Measurements from ENCODE around the gene CD300LG.
"Not testable (repeated sequence)": the region's sequence is repeated elsewhere in the genome, so short reads cannot be mapped to it uniquely, and the experiment has no call there.

CD300LG gene

DNA sequence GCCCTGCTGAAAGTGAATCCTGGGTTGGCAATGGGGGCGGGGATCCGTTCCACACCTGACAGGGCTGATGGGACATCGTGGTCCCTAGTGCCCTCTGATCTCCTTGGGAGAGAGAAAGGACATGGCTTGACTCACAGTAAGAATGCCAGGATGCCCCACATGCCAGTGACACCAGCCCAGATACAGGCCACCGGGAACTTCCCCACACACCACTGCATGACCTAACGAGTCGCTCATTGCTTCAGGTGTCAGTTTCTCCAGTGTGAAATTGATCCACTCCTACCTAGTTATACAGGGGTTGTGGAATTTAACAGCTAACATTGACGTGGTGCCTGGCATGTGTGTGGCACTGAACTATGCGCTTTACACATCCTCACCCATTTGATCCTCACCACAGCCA is 7.5 kb downstream of the CD300LG start:
- DNase-seq (ENCODE audit: low read depth in 2 of 2, low spot score in 1 of 2) = no peak

DNA sequence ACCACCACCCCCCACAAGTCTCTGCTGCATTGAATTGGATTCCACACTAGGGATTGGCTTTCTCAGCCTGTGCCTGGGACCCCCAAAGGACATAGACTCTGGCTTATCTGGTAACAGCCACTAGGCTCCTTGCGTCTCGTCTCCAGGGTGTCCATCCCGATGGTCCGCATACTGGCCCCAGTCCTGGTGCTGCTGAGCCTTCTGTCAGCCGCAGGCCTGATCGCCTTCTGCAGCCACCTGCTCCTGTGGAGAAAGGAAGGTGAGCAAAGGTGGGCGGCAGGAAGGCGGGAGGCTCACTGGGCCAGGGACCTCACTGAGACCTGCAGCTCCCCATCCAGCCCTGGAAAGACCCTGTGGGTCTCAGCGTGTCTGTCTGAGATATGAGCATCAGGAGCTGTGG is 8.1 kb downstream of the CD300LG start:
- no peak for DNase-seq (ENCODE audit: low read depth in 2 of 2, low spot score in 1 of 2)

DNA sequence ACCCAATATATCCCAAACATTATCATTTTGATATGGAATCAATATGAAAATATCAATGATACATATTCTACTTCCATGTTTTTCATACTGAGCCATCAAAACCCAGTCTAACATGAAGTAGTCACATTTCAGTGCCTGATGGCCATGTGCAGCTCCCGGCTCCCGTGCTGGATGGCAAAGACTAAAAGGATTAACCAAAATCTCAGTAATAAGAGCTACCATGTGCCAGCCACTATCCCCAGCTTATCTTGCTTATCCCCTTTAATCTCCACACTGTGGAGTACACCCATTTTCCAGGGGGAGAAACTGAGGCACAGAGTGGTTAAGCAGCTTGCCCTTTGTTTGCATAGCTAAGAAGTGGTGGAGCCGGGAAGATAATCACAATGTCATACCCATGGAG is 9.2 kb downstream of the CD300LG start:
- DNase-seq (ENCODE audit: low read depth in 2 of 2, low spot score in 1 of 2) = no peak

DNA sequence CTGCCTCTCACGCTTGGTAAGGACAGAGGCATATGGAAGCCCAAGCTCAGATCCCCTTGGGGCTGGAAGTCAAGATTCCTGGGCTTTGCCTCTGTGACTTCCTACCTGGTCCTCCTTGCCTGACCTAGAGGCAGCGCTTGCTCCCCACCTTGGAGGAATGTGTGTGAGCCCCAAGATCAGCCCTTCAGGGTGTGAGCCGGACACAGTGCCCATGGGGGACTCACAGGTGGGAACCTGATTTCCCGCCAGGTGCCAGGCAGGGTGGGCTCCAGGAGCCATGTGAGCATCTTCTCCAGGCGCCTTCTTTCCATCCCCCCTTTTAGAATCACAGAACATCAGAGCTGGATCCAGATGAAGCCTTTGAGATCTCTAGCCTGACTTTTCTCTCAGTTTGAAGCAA is 10.2 kb downstream of the CD300LG start:
- no peak for DNase-seq (ENCODE audit: low read depth in 2 of 2, low spot score in 1 of 2)

DNA sequence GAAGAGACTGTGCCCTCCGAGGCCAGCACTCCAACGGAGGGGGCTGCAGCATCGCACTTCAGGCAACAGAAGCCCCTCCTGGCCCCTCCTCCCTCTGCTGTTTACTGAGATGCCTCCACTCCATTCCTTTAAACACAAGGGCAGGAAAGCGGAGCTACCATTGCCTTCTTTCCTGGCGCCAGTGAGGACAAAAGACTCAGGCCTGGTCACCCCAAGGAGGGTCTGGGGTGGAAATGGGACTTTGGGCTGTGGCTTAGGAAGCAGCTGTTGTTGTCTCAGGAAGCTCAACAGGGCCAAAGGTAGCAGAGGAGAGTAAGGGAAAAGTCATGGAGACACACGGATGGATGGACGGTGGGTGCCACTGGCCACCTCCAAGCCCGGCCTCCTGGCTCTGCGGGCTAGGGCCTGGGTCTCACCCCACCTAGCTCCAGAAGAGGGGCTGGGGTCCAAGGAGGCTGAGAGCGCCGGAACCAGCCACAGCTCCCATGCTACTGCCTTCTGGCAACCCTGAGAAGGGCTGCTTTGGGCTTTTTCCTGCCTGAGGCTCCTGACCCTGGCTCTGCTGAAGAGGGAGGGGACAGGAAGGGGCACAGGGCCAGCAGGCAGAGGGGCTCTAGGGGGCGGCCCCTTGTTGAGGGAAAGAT is 11.1 kb downstream of the CD300LG start:
- DNase-seq (ENCODE audit: low read depth in 2 of 2, low spot score in 1 of 2) = no peak

DNA sequence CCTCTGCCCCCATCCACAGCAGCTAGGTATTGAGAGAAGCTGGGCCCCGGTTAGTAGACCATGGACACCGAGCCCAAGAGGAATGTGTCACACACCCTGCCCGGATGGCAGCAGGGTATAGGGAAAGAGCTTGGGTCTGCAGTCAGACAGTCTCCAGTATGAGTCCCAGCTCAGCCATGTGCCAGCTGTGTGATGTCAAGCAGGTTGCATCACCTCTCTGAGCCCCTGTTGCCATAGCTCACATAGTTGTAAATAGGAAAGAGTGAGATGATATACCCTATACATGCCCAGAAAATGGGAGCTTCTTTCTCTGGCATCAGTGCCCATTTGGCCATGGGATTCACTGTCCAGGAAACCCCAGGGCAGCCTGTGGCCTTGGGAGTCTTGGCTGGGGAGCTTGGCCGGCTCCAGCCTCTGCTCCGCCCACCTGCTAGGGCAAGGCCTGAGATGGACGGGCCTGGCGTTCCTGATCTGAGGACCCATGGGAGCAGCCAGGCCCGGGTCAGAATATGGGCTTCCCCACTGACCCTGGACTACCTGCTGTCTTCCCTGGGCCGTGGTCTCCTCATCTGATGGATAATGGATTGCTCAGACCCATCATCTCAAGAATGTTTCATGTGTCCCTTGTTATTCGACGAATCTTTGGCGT is 13.2 kb downstream of the CD300LG start:
- no peak for DNase-seq (ENCODE audit: low read depth in 2 of 2, low spot score in 1 of 2)

DNA sequence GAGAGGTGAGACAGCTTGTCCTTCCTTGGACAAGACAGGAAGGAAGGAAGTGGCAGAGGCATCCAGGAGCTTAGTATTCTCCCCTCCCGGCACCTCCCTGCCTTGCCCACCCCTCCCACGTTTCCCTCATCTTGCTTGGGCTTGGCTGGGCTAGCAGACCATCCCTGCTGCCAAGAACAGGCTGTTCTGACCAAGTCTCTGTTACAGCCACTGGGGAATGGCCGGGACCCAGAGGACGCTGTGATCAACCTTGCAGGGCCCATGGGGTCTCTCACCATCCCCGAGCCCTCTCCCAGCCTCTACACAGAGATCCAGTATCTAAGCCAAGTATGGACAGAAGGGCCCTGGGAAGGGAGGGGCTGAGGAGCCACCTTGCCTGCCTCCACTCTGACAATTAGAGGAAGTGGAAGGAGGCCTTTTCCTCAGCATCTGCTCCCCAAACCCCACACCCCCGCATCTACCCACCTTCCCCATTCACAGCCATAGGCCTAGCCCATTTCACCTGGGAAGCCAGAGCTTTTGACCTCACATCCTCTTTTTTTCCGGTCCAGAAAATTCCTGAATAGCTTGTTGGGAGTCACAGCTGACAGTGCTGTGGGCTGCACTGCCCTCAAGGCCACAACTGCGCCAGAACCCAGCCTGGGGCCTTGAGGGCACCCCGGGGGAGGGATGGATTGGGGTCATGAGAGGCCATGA is 14.1 kb downstream of the CD300LG start:
- DNase-seq (ENCODE audit: low read depth in 2 of 2, low spot score in 1 of 2) = no peak

DNA sequence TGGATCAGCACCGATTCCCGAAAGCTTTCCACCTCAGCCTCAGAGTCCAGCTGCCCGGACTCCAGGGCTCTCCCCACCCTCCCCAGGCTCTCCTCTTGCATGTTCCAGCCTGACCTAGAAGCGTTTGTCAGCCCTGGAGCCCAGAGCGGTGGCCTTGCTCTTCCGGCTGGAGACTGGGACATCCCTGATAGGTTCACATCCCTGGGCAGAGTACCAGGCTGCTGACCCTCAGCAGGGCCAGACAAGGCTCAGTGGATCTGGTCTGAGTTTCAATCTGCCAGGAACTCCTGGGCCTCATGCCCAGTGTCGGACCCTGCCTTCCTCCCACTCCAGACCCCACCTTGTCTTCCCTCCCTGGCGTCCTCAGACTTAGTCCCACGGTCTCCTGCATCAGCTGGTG is 15.0 kb downstream of the CD300LG start:
- DNase-seq (ENCODE audit: low read depth in 2 of 2, low spot score in 1 of 2) = no peak

DNA sequence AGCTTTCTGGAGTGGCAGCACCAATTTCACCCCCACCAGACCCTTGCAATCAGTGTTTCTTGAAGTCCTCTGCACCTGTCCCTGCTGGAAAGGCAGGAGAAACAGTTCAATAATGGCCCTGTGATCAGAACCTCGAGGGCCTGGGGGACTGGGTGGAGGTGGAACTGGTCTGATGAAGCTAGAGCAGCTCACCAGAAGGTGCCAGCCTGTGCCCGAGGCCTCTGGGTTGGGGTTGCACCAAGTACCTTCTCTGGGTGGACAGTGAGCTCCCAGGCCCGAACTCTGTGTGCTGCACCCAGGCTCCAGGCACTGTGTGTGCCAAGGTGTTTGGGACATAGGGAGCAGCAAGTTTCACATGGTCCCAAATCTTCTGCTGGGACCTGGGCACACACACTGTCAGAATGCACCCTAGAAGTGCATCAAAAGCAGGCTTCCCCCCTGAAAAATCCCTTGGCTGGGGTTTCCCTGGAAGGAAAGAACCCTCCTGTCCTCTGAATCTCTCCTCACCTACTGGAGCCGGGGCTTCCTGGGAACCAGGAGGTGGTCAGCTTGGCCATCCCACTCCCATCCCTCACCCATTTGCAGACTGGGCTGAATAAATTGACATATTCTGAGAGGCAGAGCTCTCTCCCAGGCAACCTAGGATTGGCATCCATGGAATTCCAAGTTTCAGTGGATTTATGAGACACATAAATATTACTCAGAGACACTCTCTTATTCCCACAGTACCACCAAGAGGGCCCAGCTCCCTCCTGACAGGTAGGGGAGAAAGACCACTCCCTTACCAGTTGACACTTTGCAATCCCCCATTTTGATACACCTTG is 17.4 kb downstream of the CD300LG start:
- DNase-seq (ENCODE audit: low read depth in 2 of 2, low spot score in 1 of 2) = no peak

DNA sequence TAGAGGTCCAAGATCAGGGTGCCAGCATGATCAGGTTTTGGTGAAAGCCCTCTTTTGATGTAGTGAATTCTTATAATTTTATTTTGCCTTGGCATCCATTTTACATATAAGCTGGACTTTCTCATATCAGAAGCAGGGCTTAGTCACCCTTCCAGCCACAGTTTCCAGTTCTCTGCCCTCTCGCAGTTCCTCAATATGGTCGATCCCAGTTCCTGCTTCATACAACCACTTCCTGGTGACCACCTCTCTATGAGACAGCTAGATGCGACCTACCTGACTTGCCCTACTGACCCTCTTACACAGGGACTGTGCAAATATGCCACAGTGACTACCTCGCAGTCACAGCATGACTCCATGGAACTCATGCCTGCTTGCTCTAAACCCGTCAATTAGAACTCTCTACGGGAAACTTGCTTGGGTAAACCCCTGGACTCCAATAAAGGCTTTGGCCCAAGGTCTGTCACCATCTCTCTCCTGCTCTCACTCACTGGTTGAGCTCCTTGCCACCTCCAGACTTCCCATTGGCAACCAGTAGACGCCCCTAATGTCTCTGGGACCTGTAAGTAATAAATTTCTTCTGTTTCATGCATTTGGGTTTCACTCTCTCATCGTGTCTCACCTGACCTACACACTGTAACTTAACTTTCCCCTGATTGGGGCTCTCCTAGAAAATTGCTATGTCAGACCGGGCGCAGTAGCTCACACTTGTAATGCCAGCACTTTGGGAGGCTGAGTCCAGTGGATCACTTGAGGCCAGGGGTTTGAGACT is 21.4 kb downstream of the CD300LG start:
- DNase-seq (ENCODE audit: low read depth in 2 of 2, low spot score in 1 of 2) = no peak

DNA sequence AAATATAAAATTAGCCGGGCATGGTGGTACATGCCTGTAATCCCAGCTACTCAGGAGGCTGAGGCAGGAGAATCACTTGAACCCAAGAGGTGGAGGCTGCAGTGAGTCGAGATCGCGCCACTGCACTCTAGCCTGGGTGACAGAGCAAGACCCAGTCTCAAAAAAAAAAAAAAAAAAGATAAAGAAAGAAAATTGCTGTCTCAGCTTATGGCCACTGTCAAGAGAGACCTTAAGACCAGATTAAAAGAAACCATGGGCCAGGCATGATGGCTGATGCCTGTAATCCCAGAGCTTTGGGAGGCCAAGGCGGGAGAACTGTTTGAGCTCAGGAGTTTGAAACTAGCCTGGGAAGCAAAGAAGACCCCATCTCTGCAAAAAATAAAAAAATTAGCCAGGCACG is 22.1 kb downstream of the CD300LG start:
- DNase-seq (ENCODE audit: low read depth in 2 of 2, low spot score in 1 of 2) = not testable (repeated sequence)

DNA sequence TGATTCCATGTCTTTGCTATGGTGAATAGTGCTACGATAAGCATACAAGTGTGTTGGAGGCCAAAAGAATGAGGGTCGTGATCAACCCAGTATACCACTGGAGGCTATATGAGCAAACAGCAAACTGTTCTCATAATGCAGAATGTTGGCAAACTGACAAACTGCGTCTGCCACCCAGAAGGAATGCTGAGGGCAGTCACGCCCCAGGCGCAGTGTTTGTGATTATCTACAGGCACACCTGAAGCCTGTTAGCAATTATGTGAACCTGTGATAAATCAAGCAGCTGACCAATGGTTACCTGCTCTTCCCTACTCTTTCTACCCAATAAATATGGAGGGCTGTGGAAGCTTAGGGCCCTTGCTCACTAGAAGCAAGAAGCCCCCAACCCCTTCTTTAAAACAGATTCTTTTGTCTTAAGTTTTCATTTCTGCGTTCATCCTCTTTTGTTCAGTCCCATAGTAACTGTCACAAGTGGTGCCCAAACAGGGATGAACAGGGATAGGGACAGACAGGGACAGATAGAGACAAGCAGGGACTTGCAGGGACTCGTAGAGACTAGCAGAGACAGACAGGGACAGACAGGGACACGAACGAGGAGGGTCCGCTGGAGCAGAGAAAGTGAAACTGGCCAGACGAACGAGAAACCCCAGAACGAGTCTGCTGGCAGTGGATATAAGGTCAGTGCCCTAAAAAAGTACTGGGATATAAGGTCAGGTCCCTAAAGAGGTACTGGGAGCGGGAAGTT is 25.1 kb downstream of the CD300LG start:
- no peak for DNase-seq (ENCODE audit: low read depth in 2 of 2, low spot score in 1 of 2)

DNA sequence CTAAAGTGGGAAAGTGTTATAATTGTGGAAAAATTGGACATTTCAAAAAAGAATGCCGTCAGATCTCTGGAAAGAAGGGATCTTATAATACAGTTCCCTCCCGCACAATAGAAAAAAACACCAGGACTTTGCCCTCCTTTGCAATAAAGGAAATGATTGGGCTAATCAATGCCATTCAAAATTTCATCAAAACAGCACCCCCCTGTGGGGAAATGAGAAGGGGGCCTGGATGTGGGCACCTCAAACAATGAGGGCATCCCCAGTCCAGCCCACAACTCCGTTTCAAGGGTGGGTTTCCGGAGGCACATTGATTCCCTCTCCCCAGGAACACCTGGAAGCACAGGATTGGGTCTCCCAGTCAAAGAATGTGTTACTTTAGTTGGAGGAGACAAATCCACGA is 26.1 kb downstream of the CD300LG start:
- no peak for DNase-seq (ENCODE audit: low read depth in 2 of 2, low spot score in 1 of 2)

DNA sequence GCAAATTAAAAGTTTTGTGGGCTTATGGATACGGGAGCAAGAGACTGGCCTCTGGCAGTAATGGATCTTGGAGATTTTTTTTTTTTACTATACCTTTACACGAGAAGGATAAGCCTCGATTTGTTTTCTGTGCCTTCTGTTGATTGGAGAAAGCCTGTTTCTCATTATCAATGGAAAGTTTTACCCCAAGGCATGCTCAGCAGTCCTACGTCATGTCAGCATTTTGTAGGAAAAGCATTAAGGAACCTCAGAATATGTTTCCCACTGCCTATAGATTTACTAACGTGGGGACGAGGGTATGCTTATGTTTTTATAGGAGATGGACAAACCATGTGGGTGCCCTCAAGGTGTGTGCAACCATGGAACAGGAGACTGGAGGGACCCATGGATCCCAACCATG is 26.8 kb downstream of the CD300LG start:
- no peak for DNase-seq (ENCODE audit: low read depth in 2 of 2, low spot score in 1 of 2)

DNA sequence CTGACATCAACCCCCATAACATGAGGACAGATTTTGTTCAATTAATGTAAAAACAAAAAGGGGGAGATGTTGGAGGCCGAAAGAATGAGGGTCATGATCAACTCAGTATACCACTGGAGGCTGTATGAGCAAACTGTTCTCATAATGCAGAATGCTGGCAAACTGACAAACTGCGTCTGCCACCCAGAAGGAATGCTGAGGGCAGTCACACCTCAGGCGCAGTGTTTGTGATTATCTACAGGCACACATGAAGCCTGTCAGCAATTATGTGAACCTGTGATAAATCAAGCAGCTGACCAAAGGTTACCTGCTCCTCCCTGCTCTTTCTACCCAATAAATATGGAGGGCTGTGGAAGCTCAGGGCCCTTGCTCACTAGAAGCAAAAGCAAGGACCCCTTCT is 27.3 kb downstream of the CD300LG start:
- DNase-seq (ENCODE audit: low read depth in 2 of 2, low spot score in 1 of 2) = no peak

DNA sequence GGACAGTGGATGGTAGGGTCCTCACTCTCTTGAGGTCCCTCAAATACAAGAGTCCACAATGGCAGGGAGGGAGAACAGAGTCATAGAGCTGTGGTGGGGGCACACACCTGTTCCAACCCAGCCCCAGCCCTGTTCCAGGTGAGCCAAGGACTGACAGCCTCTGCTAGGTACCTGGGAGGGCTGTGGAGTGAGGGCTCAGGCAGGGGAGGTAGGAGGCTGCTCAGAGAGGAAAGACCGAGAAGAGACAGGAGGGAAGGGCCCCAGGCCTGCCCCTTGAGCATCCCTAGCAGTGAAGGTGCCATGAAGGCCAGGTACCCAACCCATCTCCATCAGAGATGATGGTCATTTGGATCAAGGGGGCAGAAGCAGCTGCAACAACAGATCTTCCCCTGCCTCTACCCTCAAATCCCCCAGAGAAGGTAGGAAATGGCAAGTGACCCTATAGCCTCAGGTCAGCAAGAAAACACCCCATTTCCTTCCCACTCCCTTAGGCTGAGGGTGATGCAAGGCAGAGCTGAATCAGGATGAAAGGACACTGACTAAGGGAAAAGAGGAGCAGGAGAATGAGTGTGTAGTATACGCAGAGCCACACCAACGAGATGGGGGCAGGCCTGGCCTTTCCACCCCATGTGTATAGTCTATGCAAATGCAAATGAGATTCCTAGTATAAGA is 28.6 kb downstream of the CD300LG start:
- DNase-seq (ENCODE audit: low read depth in 2 of 2, low spot score in 1 of 2) = no peak

DNA sequence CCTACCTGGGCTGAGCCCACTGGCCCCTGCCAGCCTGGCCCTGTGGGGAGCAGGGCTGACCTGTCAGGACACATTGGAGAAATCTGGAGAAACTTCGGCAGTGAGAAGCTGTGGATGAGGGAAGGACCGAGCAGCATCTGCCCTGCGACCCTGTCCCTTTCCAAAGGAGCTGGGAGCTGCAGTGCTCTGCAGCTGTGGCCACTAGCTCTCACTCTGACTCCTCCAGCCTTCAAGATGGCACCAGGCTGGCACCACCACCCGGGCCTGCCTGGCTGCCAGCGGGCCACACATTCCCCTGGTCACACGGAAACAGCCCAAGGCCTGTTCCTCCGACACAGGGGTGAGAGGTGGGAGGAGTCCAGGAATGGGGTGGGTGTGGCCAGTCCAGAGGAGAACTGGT is 30.1 kb downstream of the CD300LG start:
- DNase-seq (ENCODE audit: low read depth in 2 of 2, low spot score in 1 of 2) = no peak

DNA sequence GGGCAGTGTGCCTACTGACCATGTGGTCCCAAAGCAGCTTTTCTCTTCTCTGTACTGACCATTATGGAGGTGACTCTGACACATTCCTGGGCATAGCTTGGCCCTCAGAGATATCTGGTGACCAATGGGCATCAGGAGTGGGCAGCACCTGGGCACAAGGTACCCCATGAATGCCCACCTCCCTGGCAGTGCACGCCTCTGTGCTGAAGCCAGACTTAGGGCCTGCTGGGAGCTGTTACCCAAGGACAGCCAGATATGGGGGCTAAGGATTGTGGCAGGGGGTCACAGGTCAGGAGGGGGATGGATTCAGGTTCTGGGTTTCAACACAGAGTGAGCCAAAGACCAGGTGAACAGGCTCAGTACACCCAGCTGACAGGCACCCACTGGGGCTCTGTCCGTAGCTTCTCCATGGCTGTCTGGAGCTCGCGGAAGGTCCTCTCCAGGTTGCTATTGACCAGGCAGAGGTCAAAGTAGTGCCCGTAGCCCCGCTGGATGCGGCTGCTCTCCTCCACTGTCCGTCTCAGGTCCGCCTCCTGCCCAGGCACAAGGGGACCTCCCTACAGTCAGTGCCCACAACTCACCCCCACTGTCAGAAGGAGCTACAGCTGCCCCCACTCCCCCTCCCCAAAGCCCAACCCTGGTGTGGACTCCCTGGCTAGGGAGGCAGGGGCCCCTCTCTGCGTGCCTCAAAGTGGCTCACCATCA is 30.6 kb downstream of the CD300LG start:
- DNase-seq (ENCODE audit: low read depth in 2 of 2, low spot score in 1 of 2) = no peak

Measured in stimulated activated CD8-positive, alpha-beta memory T cell treated with anti-CD3 and anti-CD28 coated beads, Interleukin-4, amount 100 ng/mL, for 1 hour (primary cell).